Ecto neural progenitor cell (in vitro differentiated cells): ENCODE data around the gene TMEM158.

ENCODE experiments used
- DNase-seq: peaks from one replicate; pipeline ENCODE4 v3.0.0-alpha.2; 2018; ENCODE audit warnings: low spot score

TMEM158 gene

GRCh38 chr3:45226206-45226915, at the start of gene TMEM158:
TMEM158 (minus strand) TSS chr3:45226287; CDS start chr3:45226027, 260 bp downstream.
- peak; percentile 87 for DNase-seq

DNA sequence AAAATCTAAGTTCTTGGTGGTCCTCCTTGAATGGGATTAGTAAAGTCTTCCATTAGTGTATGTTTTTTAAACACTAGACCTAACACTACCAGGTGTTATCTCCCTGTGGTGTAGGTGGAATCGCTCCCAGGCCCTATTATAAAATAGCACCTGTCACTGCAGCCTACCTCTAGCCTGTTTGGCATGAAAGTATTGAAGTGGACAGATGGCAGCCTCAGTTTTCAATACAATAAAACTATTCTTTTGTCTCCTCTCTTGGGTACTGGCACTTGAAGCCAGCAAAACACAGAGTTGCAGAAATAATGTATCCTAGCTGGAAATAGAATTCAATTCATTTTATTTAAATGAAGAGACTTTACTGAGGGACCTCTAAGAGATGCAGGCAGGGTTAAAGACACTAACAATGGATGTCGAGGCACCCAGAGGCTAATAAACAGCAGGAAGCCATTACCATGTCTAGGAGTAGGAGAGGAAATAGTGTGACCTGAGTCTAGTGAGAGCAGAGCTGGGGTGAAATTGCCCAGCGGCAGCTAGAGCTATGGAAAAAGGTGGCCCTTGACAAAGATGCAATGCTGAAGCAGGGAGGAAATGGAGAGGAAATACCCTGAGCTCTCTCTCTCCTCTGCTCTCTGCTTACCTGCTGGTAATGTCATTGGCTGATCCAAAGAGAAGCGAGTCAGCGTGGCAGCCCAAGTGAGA, 49.1 kb upstream of the TMEM158 start:
- no peak for DNase-seq

DNA sequence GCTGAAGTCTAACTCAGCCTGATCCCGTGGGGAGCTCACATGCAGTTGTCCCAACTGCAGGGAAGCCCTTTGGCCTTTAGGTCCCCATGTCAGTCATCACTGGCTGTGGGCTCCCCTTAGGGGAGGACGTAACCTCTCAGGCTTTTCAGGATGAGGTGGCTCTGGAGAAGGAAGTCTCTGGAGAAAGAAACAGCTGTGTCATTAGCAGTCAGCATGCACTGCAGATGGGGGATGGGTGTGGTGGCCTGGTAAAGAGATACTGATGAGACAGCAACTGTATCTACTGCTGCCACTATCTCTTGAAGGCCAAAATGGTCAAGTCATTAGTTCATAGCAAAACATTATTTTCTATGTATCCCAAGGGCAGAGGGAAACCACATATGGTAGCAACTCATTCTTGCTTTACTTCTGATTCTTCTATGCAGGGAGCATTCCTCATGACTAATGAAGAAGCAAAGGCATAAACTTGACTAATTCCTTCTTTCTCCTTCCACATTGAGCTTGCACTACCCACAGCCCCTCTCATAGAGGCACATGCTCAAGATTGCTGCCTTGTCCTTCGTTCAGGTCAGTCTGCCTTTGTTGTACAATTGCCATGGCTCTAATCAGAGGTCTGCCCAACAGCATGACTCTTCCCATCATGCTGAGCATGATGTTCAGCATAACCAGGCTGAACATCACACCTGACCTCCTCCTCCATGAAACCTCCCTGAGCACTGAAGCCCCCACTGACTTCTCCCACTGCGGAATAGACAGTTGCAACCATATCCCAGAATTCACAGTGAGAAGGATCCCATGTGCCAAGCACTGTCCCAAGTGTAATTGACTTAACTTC, 47.8 kb upstream of the TMEM158 start:
- DNase-seq = no peak

DNA sequence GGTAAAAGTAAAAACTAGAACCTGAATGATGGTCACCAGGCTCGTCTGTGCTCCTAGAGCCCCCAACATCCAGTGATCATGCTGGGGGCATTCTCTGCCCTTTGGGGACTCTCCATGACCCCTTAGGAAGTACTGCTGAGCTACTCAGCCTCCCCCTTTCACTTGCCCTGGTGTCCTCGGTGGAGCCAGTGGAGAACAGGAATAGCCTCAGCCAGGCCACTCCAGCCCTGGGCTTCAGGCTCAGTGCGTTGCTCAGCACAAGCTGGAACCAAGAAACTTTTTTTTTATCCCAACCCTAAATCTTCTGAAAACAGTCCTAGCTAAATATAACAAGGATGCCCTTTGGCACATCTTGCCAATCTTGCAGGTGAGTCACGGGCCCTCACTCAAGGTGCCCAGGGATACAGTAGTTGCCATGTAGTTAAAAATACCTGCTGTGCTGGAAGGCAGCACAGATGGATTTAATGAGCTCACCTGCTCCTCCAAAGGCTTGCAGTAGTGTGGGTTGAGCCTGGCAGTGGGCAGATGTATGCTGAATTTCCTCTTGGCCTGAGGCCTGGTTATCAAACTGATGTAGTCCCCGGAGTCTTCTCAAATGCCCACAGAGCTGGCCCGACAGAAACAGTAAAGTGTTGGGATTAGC, 46.9 kb upstream of the TMEM158 start:
- no peak for DNase-seq

- no peak for DNase-seq
Measured at GRCh38 chr3:45272032-45272810, 46.1 kb upstream of the TMEM158 start.

DNA sequence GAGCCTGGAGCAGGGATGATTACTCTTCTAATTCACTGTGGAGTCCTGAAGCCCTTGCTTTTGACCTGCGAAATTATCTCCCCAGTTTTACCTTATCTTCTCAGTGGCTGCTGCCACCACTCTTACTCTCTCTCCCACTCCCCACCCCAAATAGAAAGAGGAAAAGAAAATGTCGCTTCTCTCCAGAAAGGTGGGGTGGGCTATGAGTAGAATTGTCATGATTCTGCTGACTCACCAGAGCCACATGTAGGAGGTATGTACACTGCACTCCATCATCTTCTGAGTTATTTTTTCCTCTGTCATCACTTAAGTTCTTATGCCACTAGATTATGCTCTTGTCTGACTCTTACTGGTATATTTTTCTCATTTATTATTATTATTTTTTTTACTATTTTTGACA, 43.9 kb upstream of the TMEM158 start:
- DNase-seq = no peak

GRCh38 chr3:45267097-45267496, 41.0 kb upstream of the TMEM158 start:
- no peak for DNase-seq

DNA sequence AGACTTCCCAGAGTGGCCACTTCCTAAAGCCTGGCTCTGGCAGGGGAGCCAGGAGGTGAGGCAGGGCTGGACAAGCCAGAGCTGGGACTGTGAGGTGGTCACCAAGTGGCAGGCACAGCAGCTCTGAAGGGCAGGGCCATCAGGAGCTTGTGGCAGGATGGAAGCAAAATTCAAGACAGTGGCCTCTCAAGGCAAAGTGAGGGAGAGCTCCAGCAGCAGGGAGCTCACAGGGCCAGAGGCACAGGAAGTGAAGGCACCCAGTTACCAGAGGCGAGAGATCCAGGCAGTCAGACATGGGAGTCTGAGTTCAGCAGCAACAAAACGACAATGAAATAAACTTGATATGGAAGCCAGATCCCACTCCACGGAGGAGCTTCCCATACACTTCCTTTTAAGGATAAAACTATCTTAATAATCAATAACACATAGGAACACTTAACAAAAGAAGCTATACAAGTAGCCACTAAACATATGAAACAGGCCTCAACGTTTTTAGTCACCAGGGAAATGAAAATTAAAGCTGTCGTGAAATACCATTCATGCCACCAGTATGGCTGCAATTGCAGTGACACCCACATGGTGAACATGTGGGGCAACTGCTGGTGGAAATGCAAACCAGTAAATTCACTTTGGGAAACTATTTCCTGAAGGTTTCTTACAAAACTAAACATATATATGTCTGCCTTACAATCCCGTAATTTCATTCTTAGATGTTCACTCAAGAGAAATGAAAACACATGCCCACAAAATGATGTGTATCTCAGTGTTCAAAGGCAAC, 35.4 kb upstream of the TMEM158 start:
- DNase-seq = no peak

GRCh38 chr3:45259133-45259532, 33.0 kb upstream of the TMEM158 start:
- no peak for DNase-seq

DNA sequence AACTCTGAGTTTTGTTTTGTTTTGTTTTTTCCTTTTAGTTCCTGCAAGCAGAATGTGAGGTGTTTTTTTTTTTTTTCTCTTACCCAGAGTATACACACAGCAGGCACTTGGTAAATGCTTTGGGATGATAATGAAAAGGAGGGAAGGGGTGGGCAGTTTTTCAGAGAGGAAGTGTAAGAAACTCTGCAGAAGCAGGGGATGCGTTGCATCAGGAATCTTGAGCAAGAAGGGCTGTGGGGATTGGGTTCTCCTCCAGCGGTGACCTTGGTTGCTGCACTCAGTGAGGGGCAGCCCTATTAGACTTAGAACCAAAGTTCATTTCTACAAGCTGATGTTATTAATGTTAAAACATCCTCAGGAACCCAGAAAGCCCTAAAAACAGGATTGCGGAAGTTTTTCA, 32.2 kb upstream of the TMEM158 start:
- no peak for DNase-seq

GRCh38 chr3:45253316-45253715, 27.2 kb upstream of the TMEM158 start:
- DNase-seq = no peak

- DNase-seq = no peak
Measured at GRCh38 chr3:45252826-45253225, 26.7 kb upstream of the TMEM158 start.

DNA sequence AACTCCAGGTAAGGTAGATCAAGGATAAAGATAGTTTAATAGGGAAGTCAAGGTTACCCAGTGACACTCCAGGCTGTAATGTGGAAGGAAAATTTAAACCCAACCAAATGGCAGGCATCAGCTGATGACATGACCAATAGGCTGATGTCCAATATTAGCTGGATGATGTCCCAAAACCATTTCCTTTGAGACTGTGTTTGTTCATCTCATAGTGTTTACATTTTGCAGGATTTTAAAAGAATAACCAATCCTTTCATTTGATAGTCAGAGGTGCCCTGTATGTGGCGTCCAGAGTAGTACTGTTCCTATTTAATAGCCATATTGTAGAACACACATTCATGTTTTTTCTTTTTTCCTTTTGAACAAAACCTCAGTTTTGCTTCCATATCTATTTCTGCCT, 23.3 kb upstream of the TMEM158 start:
- DNase-seq = no peak

- no peak for DNase-seq
Measured at GRCh38 chr3:45246241-45246640, 20.2 kb upstream of the TMEM158 start.

DNA sequence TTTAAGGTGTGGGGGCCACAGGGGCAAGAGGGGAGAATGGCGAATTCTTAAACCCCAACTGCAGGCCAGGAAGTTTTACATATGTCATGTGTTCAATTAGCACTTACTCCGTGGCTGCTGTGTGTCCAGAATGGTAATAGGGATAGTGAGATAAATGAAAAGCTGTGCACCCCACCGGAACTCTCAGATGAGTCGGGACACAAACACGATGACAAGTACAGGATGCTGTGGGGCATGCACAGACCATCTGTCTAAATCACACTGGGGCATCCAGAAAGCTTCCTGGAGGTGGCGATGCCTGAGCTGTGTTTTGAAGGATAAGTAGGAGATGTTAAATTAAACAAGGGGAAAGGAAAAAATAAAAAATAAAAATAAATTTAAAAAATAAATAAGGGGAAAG, 18.3 kb upstream of the TMEM158 start:
- no peak for DNase-seq

DNA sequence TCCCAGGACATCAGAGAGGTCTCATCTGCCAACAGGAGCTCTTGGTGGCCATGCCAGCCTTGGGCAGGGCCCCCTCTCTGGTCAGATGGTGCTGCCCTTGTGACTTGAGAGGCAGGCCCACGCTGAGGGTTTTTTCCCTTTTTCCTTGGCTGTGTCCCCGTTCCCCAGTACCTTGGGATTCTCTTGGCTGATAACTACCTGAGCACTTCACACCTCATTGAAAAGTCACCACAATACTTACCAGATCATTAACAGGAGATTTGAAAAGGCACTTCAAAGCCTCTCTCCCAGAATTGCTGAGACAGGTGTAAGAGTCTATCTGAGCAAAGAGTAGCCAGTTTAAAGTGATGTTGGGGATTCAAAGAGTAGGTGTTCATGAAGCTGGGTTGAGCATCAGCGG, 15.1 kb upstream of the TMEM158 start:
- DNase-seq = no peak

- no peak for DNase-seq
Measured at GRCh38 chr3:45240292-45240691, 14.2 kb upstream of the TMEM158 start.

DNA sequence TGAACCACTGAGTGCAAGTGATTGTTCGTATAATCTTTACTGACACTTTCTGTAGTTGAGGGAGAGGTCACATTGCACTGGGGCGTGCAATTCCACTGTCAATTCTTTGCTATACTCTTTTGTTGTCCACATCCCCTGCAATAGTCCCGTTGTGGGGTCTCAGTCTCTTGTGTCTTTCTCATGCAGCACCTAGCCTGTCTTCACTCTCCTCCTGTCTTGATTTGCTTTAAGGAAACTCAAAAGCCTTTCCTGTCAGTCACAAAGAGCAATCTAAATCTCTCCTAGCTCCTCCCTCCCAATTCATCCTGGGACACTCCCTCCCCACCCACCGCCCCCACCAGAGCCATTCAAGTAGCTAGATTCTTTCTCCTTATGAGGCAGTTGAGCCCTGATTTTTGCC, 13.2 kb upstream of the TMEM158 start:
- DNase-seq = no peak

DNA sequence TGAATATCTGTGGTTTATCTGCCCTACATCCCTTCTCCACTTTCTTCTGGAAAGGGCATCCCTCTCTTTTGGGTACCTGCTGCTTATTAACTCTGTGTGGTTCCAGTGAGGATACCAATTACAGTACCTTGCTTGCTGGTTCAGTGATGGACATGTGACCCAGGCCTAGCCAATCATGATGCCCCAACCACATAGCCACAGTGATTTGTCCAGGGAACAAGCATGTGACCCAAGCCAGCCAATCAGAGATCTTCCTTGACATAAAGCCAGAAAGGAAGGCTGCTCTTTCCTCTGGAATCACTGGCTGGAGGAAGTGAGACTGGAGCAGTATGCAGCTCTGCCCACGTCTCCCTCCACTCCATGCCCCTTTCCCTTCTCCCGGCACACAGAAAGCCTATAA, 10.9 kb upstream of the TMEM158 start:
- no peak for DNase-seq

DNA sequence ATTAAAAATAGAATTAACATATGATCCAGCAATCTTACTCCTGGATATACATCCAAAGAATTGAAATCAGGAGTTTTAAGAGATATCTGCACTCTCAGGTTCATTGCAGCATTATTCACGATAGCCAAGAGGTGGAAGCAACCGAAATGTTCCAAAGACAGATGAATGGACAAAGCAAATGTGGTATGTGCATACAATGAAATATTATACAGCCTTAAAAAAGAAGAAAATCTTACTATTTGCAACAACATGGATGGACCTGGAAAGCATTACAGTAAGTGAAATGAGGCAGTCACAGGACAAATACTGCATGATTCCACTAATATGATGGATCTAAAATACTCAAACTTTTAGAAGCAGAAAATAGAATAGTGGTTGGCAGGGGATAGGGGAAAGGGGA, 9.3 kb upstream of the TMEM158 start:
- DNase-seq = no peak

- no peak for DNase-seq
Measured at GRCh38 chr3:45234250-45234649, 8.2 kb upstream of the TMEM158 start.
